PC-9 (cell line): ENCODE measurements around the gene DHFR.

Source experiments
- CTCF ChIP-seq: fragments of 200-600 bp; sonication (generic); conservative IDR thresholded peaks from 2 replicates; pipeline ENCODE4 v1.6.1; 2017; ENCODE audit warnings: mixed run types, antibody characterized with exemption, mild to moderate bottlenecking, moderate library complexity
- EZH2 ChIP-seq: fragments of 200-600 bp; sonication (generic); IDR thresholded peaks from 2 replicates; pipeline ENCODE4 v1.8.0; 2017; ENCODE audit warnings: antibody characterized with exemption, low read depth

- no peak for TF ChIP-seq CTCF
- no peak for TF ChIP-seq EZH2
Measured at GRCh38 chr5:80576383-80576782, 78.4 kb downstream of the DHFR start.
